GM12878 (cell line): ENCODE results near the gene ARHGAP27. TPM values are rescaled to one million over a fixed set of nuclear protein-coding genes. Genes with fewer than 3 reads are reported as not detected.

ENCODE experiments used
- ATAC-seq: fragments of 200-7000 bp; cut with Tn5 transposase; 3 replicates; pipeline ENCODE4 v1.9.1; 2020; ENCODE audit warnings: mild to moderate bottlenecking, moderate library complexity
- BruUV-seq: library from RNA; stranded (reverse); fragments of 400-500 nt; replicated peaks from 2 replicates; lab custom pipeline; 2021; lab: Mats Ljungman, UMichigan
- CTCF ChIA-PET: fragments of 300-600 bp; sonication (Branson Sonifier 250); formaldehyde crosslinking; extraction: SDS; loops from one replicate; lab custom pipeline; 2021; ENCODE audit warnings: inconsistent platforms; lab: Yijun Ruan, JAX
- POLR2A ChIA-PET: fragments of 350-600 bp; formaldehyde crosslinking; extraction: SDS; loops from one replicate; lab custom pipeline; 2021; ENCODE audit warnings: inconsistent platforms; lab: Charles Lee
- RAD21 ChIA-PET: fragments of 300-600 bp; sonication (Branson Sonifier 250); formaldehyde crosslinking; loops from one replicate; lab custom pipeline; 2023; ENCODE audit warnings: antibody characterized with exemption; ENCODE audit not compliant: unreplicated experiment; lab: Charles Lee
- SMC1A ChIA-PET: fragments of 300-600 bp; sonication (Branson Sonifier 250); formaldehyde crosslinking; loops from one replicate; lab custom pipeline; 2023; ENCODE audit not compliant: unreplicated experiment, uncharacterized antibody; lab: Charles Lee
- DNase-seq: peaks from one replicate; pipeline ENCODE4 v3.0.0-alpha.2; 2011; ENCODE audit warnings: low read depth, low spot score
- FAIRE-seq: peaks from 3 replicates; lab custom pipeline; 2011; peaks lifted over from hg19 to GRCh38; lab: Jason Lieb, UNC
- H2AFZ ChIP-seq: 2 replicates; pipeline ENCODE4 v1.6.0; 2011; ENCODE audit warnings: low read depth, low read length, control low read depth; ENCODE audit not compliant: control insufficient read depth
- H3K27ac ChIP-seq: 2 replicates; pipeline ENCODE4 v1.5.1; 2011; ENCODE audit warnings: control low read depth; ENCODE audit not compliant: control insufficient read depth, insufficient read depth
- H3K27me3 ChIP-seq, 2 experiments: replicated peaks in 1 of 2; 2 replicates each; pipeline versions ENCODE4 v1.6.0 to v1.6.1; 2011; ENCODE audit warnings: low read length in 1 of 2; ENCODE audit not compliant: control insufficient read depth in 2 of 2, insufficient read depth in 2 of 2
- H3K36me3 ChIP-seq, 2 experiments: 2 replicates each; pipeline ENCODE4 v1.5.1; 2011; ENCODE audit warnings: low read length in 1 of 2; ENCODE audit not compliant: control insufficient read depth in 2 of 2, insufficient read depth in 2 of 2
- H3K4me1 ChIP-seq: 2 replicates; pipeline ENCODE4 v1.6.1; 2011; ENCODE audit warnings: mild to moderate bottlenecking, low read length, moderate library complexity, mixed read lengths; ENCODE audit not compliant: control insufficient read depth, insufficient read depth
- H3K4me2 ChIP-seq: 2 replicates; pipeline ENCODE4 v1.6.0; 2011; ENCODE audit warnings: control low read depth; ENCODE audit not compliant: control insufficient read depth, insufficient read depth
- H3K4me3 ChIP-seq: fragments of 200-600 bp; sonication (generic); 2 replicates; pipeline ENCODE4 v1.5.1; 2016
- H3K79me2 ChIP-seq: 2 replicates; pipeline ENCODE4 v1.6.0; 2011; ENCODE audit warnings: low read length; ENCODE audit not compliant: control insufficient read depth, insufficient read depth
- H3K9ac ChIP-seq: 2 replicates; pipeline ENCODE4 v1.8.0; 2011; ENCODE audit warnings: low read length, control low read depth, mixed read lengths; ENCODE audit not compliant: control insufficient read depth, insufficient read depth
- H3K9me3 ChIP-seq: replicated peaks from 3 replicates; pipeline ENCODE4 v1.5.1; 2011; ENCODE audit warnings: mild to moderate bottlenecking, low read length; ENCODE audit not compliant: control insufficient read depth, insufficient read depth
- H4K20me1 ChIP-seq: 2 replicates; pipeline ENCODE4 v1.6.0; 2011; ENCODE audit not compliant: control insufficient read depth, insufficient read depth
- CBFB ChIP-seq: IDR thresholded peaks from 2 replicates; pipeline ENCODE4 v1.6.1; 2016; ENCODE audit warnings: antibody characterized with exemption, low read depth
- CBX5 ChIP-seq: sonication (generic); IDR thresholded peaks from 2 replicates; pipeline ENCODE4 v1.6.1; 2016; ENCODE audit warnings: low read depth, moderate library complexity, mild to moderate bottlenecking, inconsistent platforms
- CEBPZ ChIP-seq: fragments of 150-350 bp; IDR thresholded peaks from 2 replicates; pipeline ENCODE4 v1.6.1; 2016; ENCODE audit warnings: low read depth, low read length
- ELK1 ChIP-seq: IDR thresholded peaks from 2 replicates; pipeline ENCODE4 v1.6.1; 2012; ENCODE audit warnings: low read depth, low read length, improper control_type of control experiment
- ETV6 ChIP-seq, 2 experiments: fragments of 450-650 bp in 1 of 2; IDR thresholded peaks in 1 of 2; conservative IDR thresholded peaks in 1 of 2; 2 replicates each; pipeline ENCODE4 v1.6.1; 2014; ENCODE audit warnings: antibody characterized with exemption in 1 of 2, borderline replicate concordance in 1 of 2, low read depth in 1 of 2, mild to moderate bottlenecking in 1 of 2, moderate library complexity in 1 of 2
- RB1 ChIP-seq: fragments of 450-650 bp; formaldehyde crosslinking; IDR thresholded peaks from 2 replicates; pipeline ENCODE4 v1.6.1; 2017; ENCODE audit warnings: mild to moderate bottlenecking, borderline replicate concordance
- RELA ChIP-seq: fragments of 450-650 bp; IDR thresholded peaks from 2 replicates; pipeline ENCODE4 v1.8.0; 2014; ENCODE audit warnings: borderline replicate concordance; ENCODE audit not compliant: partially characterized antibody
- WGBS: methylation state at CpG from one replicate; pipeline ENCODE4 v1.1.6; 2016; ENCODE audit warnings: low lambda C conversion rate; ENCODE audit not compliant: insufficient replicate concordance, insufficient coverage; ENCODE audit errors: missing lambda C conversion rate; 5-methylcytosine and 5-hydroxymethylcytosine counted together
- in situ Hi-C: fragments of 300-500 bp; cut with MboI; formaldehyde crosslinking; loops from 9 replicates; pipeline ENCODE4 v1.14.3; 2018; ENCODE audit warnings: mixed read lengths
- intact Hi-C: fragments of 100-400 bp; cut with micrococcal nuclease; formaldehyde crosslinking; loops from one replicate; pipeline ENCODE4 v1.14.2; 2022; ENCODE audit not compliant: unreplicated experiment
- polyA plus RNA-seq, 11 experiments: library from polyadenylated mRNA; depleted of rRNA in 4 of 11; unstranded in 6 of 11; stranded (reverse) in 5 of 11; fragments of >200 nt; fragmentation: Nextera tagmentation in 4 of 11; fragmentation: Illumina TruSeq in 1 of 11; extraction: Ambion mirVana in 4 of 11; extraction: Trizol in 1 of 11; gene quantifications; 1 replicate in 1 of 11; 2 replicates in 10 of 11; pipeline versions ENCODE4 v1.2.1 to v1.2.3, GENCODE V29; 2011 to 2016; ENCODE audit warnings: inconsistent platforms in 2 of 11, missing spikeins in 2 of 11, low read depth in 1 of 11
- total RNA-seq, 4 experiments: library from RNA; depleted of rRNA in 3 of 4; stranded (reverse); fragments of >200 nt in 3 of 4; fragmentation: Illumina TruSeq in 1 of 4; extraction: Trizol in 1 of 4; gene quantifications; 2 replicates each; pipeline versions ENCODE4 v1.2.1 to v1.2.3, GENCODE V29; 2013 to 2021

Gene ARHGAP27
- total and polyA plus RNA-seq, 10 of the 15 experiments (the other 5 are each of a cell fraction or from before 2014, with no cell fraction given) = 0.64 to 45.7 (median 17.7) TPM

GRCh38 chr17:45433159-45433535 is 477 bp upstream of the ARHGAP27 start:
- SMC1A ChIA-PET = no interaction called here
- H3K9ac ChIP-seq = no peak overlapping the region
- DNase-seq = no peak
- POLR2A ChIA-PET = no interaction called here
- no peaks in the 10 kb centered on the region for H3K9me3 ChIP-seq
- no peaks in the 10 kb centered on the region for H3K27me3 ChIP-seq
- H3K4me3 ChIP-seq = no peak overlapping the region
- CTCF ChIA-PET = no interaction called here
- no peak overlapping the region for H3K4me2 ChIP-seq
- no peak overlapping the region for H3K27ac ChIP-seq
- in situ Hi-C loops (no loop called here), intact Hi-C loops (loop anchor here (10.0 kb wide), 1 partner anchor 62 kb away; the partner anchor contains the start of gene PLEKHM1)
- RAD21 ChIA-PET = no interaction called here
- H4K20me1 ChIP-seq = no peaks in the 10 kb centered on the region
- BruUV-seq = no TSS peak
- TF ChIP-seq RB1 (no peak), CBFB (no peak), ETV6 (conservative IDR thresholded peaks at IDR 0.05 in 1 of 2, IDR thresholded peaks at IDR 0.05 in 1 of 2; ENCODE audit: borderline replicate concordance in 1 of 2, low read depth in 1 of 2) (no peak), CBX5 (no peak), RELA (no peak), CEBPZ (no peak), ELK1 (no peak)
- H3K36me3 ChIP-seq = no peaks in the 10 kb centered on the region
- H3K4me1 ChIP-seq = peaks cover 18% of the 10 kb centered on the region
- no peak for ATAC-seq
- FAIRE-seq = no peak
- peaks cover 3% of the 10 kb centered on the region; the same call in 1 of the 2 replicates for H3K79me2 ChIP-seq
- 91% methylated on average over 4 of the region's 4 CpGs for WGBS
- no peak overlapping the region for H2AFZ ChIP-seq
